ENCODE measurements around the gene IMP4. TPM values are rescaled to one million over a fixed set of nuclear protein-coding genes. Genes with fewer than 3 reads are reported as not detected.

Gene IMP4
- total and polyA plus RNA-seq, 10 of the 15 experiments (the other 5 are each of a cell fraction or from before 2014, with no cell fraction given) = 41.4 to 242 (median 166) TPM

- H2AFZ ChIP-seq (ENCODE audit: control insufficient read depth, low read depth, low read length) = no peak overlapping the region
- DNase-seq (ENCODE audit: low read depth, low spot score) = no peak
- no peaks in the 10 kb centered on the region for H4K20me1 ChIP-seq (ENCODE audit: control insufficient read depth, insufficient read depth)
- H3K4me3 ChIP-seq = peak overlapping the region; percentile 94
- RAD21 ChIA-PET (ENCODE audit: unreplicated experiment) = interaction anchor here (1.2 to 2.4 kb wide), 5 partner anchors 12 to 41 kb away, joined by 3 to 34 read pairs (median 6); partner anchors contain the start of gene IMP4
- WGBS (ENCODE audit: insufficient coverage, insufficient replicate concordance, low lambda C conversion rate, missing lambda C conversion rate) = 67% methylated on average over 3 of the region's 3 CpGs
- CTCF ChIA-PET = interaction anchor here (1.1 to 2.6 kb wide), 12 partner anchors 8 to 37 kb away, joined by 3 to 34 read pairs (median 6); partner anchors contain the start of genes IMP4 and PTPN18
- H3K79me2 ChIP-seq (ENCODE audit: control insufficient read depth, insufficient read depth, low read length) = peaks cover 48% of the 10 kb centered on the region
- no peak for ATAC-seq
- H3K9ac ChIP-seq (ENCODE audit: control insufficient read depth, insufficient read depth, low read length) = peak overlapping the region; percentile 92
- no peaks in the 10 kb centered on the region for H3K27me3 ChIP-seq (replicated peaks in 1 of 2; ENCODE audit: control insufficient read depth in 2 of 2, insufficient read depth in 2 of 2, low read length in 1 of 2)
- H3K36me3 ChIP-seq (ENCODE audit: control insufficient read depth in 2 of 2, insufficient read depth in 2 of 2, low read length in 1 of 2) = peaks cover 0 to 8% of the 10 kb centered on the region in 2 experiments; a peak in 2 of 4 replicates
- SMC1A ChIA-PET (ENCODE audit: uncharacterized antibody, unreplicated experiment) = interaction anchor here (1.2 to 1.7 kb wide), 7 partner anchors 9 to 32 kb away, joined by 3 to 19 read pairs (median 4); partner anchors contain the start of gene IMP4
- intact Hi-C loops (cut with micrococcal nuclease; ENCODE audit: unreplicated experiment) (loop anchor here (2.0 to 10.0 kb wide), 2 partner anchors 17 to 51 kb away; no protein-coding TSS in a partner anchor), in situ Hi-C loops (cut with MboI) (no loop called here)
- peaks cover 47% of the 10 kb centered on the region for H3K4me1 ChIP-seq (ENCODE audit: control insufficient read depth, insufficient read depth, low read length)
- TF ChIP-seq SP1 (IDR thresholded peaks at IDR 0.05; ENCODE audit: low read depth, low read length) (no peak), JUNB (IDR thresholded peaks at IDR 0.05) (no peak), BMI1 (IDR thresholded peaks at IDR 0.05; ENCODE audit: borderline replicate concordance) (no peak), SREBF1 (IDR thresholded peaks at IDR 0.05; ENCODE audit: low read length) (no peak), NR2C2 (IDR thresholded peaks at IDR 0.05; ENCODE audit: borderline replicate concordance, control insufficient read depth, insufficient read length, low read depth) (no peak), TCF12 (IDR thresholded peaks at IDR 0.05; ENCODE audit: low read depth, low read length) (no peak), EZH2 (IDR thresholded peaks at IDR 0.05; ENCODE audit: borderline replicate concordance, control insufficient read depth, low read depth, low read length) (no peak), POU2F2 (IDR thresholded peaks at IDR 0.05; ENCODE audit: borderline replicate concordance, low read depth, low read length) (no peak), RELB (IDR thresholded peaks at IDR 0.05; ENCODE audit: low read depth) (no peak), SREBF2 (IDR thresholded peaks at IDR 0.05; ENCODE audit: low read length) (no peak), NBN (IDR thresholded peaks at IDR 0.05) (no peak), NFXL1 (IDR thresholded peaks at IDR 0.05; ENCODE audit: borderline replicate concordance) (no peak), FOXM1 (IDR thresholded peaks at IDR 0.05; ENCODE audit: low read depth, low read length) (no peak), POLR2AphosphoS5 (IDR thresholded peaks at IDR 0.05; ENCODE audit: low read length) (no peak)
- TF ChIP-seq, protein P1, sequence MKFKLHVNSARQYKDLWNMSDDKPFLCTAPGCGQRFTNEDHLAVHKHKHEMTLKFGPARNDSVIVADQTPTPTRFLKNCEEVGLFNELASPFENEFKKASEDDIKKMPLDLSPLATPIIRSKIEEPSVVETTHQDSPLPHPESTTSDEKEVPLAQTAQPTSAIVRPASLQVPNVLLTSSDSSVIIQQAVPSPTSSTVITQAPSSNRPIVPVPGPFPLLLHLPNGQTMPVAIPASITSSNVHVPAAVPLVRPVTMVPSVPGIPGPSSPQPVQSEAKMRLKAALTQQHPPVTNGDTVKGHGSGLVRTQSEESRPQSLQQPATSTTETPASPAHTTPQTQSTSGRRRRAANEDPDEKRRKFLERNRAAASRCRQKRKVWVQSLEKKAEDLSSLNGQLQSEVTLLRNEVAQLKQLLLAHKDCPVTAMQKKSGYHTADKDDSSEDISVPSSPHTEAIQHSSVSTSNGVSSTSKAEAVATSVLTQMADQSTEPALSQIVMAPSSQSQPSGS (IDR thresholded peaks at IDR 0.05; ENCODE audit: low read length) = no peak
- TF ChIP-seq, protein P2, sequence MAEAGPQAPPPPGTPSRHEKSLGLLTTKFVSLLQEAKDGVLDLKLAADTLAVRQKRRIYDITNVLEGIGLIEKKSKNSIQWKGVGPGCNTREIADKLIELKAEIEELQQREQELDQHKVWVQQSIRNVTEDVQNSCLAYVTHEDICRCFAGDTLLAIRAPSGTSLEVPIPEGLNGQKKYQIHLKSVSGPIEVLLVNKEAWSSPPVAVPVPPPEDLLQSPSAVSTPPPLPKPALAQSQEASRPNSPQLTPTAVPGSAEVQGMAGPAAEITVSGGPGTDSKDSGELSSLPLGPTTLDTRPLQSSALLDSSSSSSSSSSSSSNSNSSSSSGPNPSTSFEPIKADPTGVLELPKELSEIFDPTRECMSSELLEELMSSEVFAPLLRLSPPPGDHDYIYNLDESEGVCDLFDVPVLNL (IDR thresholded peaks at IDR 0.05; ENCODE audit: low read depth, low read length) = no peak
- no TSS peak for BruUV-seq (replicated peaks)
- H3K27ac ChIP-seq (ENCODE audit: control insufficient read depth, insufficient read depth) = peak overlapping the region; percentile 90; the same call in 1 of the 2 replicates
- H3K9me3 ChIP-seq (replicated peaks; ENCODE audit: control insufficient read depth, insufficient read depth, low read length) = no peaks in the 10 kb centered on the region
- FAIRE-seq = no peak
- H3K4me2 ChIP-seq (ENCODE audit: control insufficient read depth, insufficient read depth) = peak overlapping the region; percentile 70
- POLR2A ChIA-PET = interaction anchor here (1.5 to 1.8 kb wide), 3 partner anchors 17 to 32 kb away, joined by 4 to 10 read pairs (median 9); partner anchors contain the start of gene IMP4
These were observed 31.2 kb downstream of the IMP4 start for GRCh38 chr2:130373808-130374365.

Data from GM12878 (cell line).